ENCODE results near the gene PHACTR2.

The PHACTR2 gene

GRCh38 chr6:143700684-143701348 is 23.1 kb downstream of the PHACTR2 start:
- Histone ChIP-seq H3K36me3 (no peaks in the 10 kb centered on the region), H3K9me3 (no peaks in the 10 kb centered on the region), H3K27me3 (no peaks in the 10 kb centered on the region), H3K4me1 (ENCODE audit: control insufficient read depth in 1 of 2, insufficient read depth in 1 of 2, low read depth in 1 of 2, low read length in 1 of 2) (peaks cover 21 to 23% of the 10 kb centered on the region in 2 experiments), H3K4me3 (ENCODE audit: low read depth in 1 of 2, low read length in 1 of 2) (no peak overlapping the region), H3K27ac (no peak overlapping the region)
- TF ChIP-seq CTCF (IDR thresholded peaks at IDR 0.05): no peak

- no peaks in the 10 kb centered on the region for H3K36me3 ChIP-seq
- no peaks in the 10 kb centered on the region for H3K9me3 ChIP-seq
- H3K4me1 ChIP-seq (ENCODE audit: control insufficient read depth in 1 of 2, insufficient read depth in 1 of 2, low read depth in 1 of 2, low read length in 1 of 2): peaks cover 14 to 16% of the 10 kb centered on the region in 2 experiments
- no peak overlapping the region for H3K4me3 ChIP-seq (ENCODE audit: low read depth in 1 of 2, low read length in 1 of 2)
- H3K27me3 ChIP-seq: no peaks in the 10 kb centered on the region
- no peak for TF ChIP-seq CTCF (IDR thresholded peaks at IDR 0.05)
- no peak overlapping the region for H3K27ac ChIP-seq
Observed at GRCh38 chr6:143701349-143702234, 23.8 kb downstream of the PHACTR2 start.

- H3K27ac ChIP-seq: no peak overlapping the region
- H3K9me3 ChIP-seq: no peaks in the 10 kb centered on the region
- H3K4me1 ChIP-seq (ENCODE audit: control insufficient read depth in 1 of 2, insufficient read depth in 1 of 2, low read depth in 1 of 2, low read length in 1 of 2): peaks cover 21 to 22% of the 10 kb centered on the region in 2 experiments
- TF ChIP-seq CTCF (IDR thresholded peaks at IDR 0.05): no peak
- H3K27me3 ChIP-seq: no peaks in the 10 kb centered on the region
- no peak overlapping the region for H3K4me3 ChIP-seq (ENCODE audit: low read depth in 1 of 2, low read length in 1 of 2)
- H3K36me3 ChIP-seq: no peaks in the 10 kb centered on the region
Observed at GRCh38 chr6:143705569-143705968, 27.8 kb downstream of the PHACTR2 start.

GRCh38 chr6:143707697-143708096 is 29.9 kb downstream of the PHACTR2 start:
- H3K9me3 ChIP-seq: no peaks in the 10 kb centered on the region
- no peaks in the 10 kb centered on the region for H3K27me3 ChIP-seq
- no peak overlapping the region for H3K4me3 ChIP-seq (ENCODE audit: low read depth in 1 of 2, low read length in 1 of 2)
- H3K27ac ChIP-seq: peak overlapping the region; percentile 56
- peaks cover 21 to 22% of the 10 kb centered on the region in 2 experiments for H3K4me1 ChIP-seq (ENCODE audit: control insufficient read depth in 1 of 2, insufficient read depth in 1 of 2, low read depth in 1 of 2, low read length in 1 of 2)
- no peaks in the 10 kb centered on the region for H3K36me3 ChIP-seq
- no peak for TF ChIP-seq CTCF (IDR thresholded peaks at IDR 0.05)

DNA sequence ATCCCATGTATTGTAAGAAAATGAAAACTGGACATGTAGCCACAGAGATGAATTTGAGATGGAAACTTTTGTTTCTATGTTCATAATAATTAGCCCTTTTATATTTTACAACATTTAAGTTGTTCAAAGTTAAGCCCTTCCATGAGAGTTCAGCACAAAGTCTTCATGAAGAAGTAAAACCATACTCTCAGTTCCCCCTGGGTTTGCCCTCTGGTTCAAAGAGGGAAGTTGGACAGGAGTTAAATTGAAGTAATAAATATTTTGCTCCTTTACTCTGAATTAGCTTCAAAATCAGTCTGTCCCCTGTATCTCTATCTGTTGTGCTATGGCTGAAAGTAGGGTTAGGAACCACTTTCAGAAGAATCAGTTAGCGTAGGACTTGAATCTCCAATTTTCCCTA is 31.1 kb downstream of the PHACTR2 start:
- Histone ChIP-seq H3K27me3 (no peaks in the 10 kb centered on the region), H3K36me3 (peaks cover 5% of the 10 kb centered on the region), H3K4me3 (ENCODE audit: low read depth in 1 of 2, low read length in 1 of 2) (no peak overlapping the region), H3K27ac (peak overlapping the region; percentile 56), H3K9me3 (no peaks in the 10 kb centered on the region), H3K4me1 (ENCODE audit: control insufficient read depth in 1 of 2, insufficient read depth in 1 of 2, low read depth in 1 of 2, low read length in 1 of 2) (peaks cover 21 to 22% of the 10 kb centered on the region in 2 experiments)
- no peak for TF ChIP-seq CTCF (IDR thresholded peaks at IDR 0.05)

Measured in neutrophil (primary cell).